Upper lobe of left lung (tissue), 4 donors: ENCODE data around the gene CCDC174.

Experiments used
- EP300 ChIP-seq, 4 donors: sonication (generic); formaldehyde crosslinking; IDR thresholded peaks; one replicate each; pipeline ENCODE4 v1.5.1; 2017; ENCODE audit warnings: antibody characterized with exemption in 4 of 4, control low read depth in 2 of 4
- TF ChIP-seq, protein P1 (sequence below), 6 experiments: fragments of 450-650 bp in 4 of 6; fragments of 200-600 bp in 2 of 6; sonication (generic) in 2 of 6; IDR thresholded peaks; one replicate each; pipeline ENCODE4 v1.5.1; 2016 to 2019; ENCODE audit warnings: antibody characterized with exemption in 6 of 6

DNA sequence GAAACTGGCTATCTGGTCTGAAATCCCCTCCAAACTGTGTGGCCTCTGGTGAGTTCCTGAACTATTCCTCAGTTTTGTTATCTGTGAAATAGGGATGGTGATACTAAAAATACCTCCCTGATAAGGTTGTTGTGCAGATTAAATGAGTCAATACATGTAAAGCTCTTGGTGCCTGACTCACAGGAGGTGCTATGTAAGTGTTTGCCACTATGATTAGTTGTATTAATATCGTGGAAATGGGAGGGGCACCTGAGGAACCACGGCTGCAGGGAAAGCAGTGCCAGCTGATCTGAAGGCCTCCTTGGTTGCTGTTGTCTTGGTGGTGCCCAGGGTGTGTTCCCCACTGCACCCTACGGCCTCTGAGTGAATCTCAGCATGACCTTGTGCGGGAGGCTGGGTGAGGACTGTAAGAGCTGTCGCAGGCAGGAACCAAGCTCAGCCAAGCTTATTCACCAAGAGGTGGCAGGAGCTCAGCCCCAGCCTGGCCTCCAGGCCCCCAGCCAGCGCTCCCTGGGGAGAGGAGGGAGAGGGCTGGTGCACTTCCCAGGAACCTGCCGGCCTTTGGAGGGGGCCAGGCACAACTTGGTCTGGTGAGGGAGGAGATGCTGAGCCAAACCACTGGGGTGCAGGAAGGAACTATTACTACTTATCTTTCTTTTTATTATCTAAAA lies 44.8 kb upstream of the CCDC174 start:
- TF ChIP-seq, protein P1, sequence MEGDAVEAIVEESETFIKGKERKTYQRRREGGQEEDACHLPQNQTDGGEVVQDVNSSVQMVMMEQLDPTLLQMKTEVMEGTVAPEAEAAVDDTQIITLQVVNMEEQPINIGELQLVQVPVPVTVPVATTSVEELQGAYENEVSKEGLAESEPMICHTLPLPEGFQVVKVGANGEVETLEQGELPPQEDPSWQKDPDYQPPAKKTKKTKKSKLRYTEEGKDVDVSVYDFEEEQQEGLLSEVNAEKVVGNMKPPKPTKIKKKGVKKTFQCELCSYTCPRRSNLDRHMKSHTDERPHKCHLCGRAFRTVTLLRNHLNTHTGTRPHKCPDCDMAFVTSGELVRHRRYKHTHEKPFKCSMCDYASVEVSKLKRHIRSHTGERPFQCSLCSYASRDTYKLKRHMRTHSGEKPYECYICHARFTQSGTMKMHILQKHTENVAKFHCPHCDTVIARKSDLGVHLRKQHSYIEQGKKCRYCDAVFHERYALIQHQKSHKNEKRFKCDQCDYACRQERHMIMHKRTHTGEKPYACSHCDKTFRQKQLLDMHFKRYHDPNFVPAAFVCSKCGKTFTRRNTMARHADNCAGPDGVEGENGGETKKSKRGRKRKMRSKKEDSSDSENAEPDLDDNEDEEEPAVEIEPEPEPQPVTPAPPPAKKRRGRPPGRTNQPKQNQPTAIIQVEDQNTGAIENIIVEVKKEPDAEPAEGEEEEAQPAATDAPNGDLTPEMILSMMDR (IDR thresholded peaks at IDR 0.05): no peak
- no peak for TF ChIP-seq EP300 (IDR thresholded peaks at IDR 0.05)
